Measurements from ENCODE around the gene ASXL2.

DNA sequence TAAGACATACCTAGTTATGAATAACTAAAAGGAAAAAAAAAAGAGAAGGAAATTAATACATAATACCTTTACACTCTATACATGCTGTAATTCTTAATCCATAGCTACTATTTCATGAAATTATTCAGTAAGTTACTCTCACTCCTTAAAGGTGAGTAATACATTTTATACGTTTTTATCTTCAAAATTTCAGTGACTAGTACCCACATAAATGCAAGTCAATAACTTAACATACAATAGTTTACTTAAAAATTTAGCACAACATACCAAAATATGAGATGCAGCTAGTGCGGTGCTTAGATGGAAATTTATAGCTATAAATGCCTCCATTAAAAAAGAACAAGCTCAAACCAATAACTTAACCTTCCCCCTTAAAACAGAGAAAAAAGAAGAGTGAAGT is 168.9 kb downstream of the ASXL2 start:
- TF ChIP-seq, protein P1, sequence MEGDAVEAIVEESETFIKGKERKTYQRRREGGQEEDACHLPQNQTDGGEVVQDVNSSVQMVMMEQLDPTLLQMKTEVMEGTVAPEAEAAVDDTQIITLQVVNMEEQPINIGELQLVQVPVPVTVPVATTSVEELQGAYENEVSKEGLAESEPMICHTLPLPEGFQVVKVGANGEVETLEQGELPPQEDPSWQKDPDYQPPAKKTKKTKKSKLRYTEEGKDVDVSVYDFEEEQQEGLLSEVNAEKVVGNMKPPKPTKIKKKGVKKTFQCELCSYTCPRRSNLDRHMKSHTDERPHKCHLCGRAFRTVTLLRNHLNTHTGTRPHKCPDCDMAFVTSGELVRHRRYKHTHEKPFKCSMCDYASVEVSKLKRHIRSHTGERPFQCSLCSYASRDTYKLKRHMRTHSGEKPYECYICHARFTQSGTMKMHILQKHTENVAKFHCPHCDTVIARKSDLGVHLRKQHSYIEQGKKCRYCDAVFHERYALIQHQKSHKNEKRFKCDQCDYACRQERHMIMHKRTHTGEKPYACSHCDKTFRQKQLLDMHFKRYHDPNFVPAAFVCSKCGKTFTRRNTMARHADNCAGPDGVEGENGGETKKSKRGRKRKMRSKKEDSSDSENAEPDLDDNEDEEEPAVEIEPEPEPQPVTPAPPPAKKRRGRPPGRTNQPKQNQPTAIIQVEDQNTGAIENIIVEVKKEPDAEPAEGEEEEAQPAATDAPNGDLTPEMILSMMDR (IDR thresholded peaks at IDR 0.05; ENCODE audit: low read length): no peak
- no peak for TF ChIP-seq EZH2phosphoT487 (IDR thresholded peaks at IDR 0.05; ENCODE audit: low read length)
